Measurements from ENCODE around the gene WDR7. TPM values are rescaled to one million over a fixed set of nuclear protein-coding genes. Genes with fewer than 3 reads are reported as not detected.
A peak's percentile ranks its signal among the peaks of the same experiment; 100 is the strongest.

The WDR7 gene
- total and polyA plus RNA-seq, 3 experiments from 2014 or later, result 20.5 to 21.9 (median 20.6) TPM

DNA sequence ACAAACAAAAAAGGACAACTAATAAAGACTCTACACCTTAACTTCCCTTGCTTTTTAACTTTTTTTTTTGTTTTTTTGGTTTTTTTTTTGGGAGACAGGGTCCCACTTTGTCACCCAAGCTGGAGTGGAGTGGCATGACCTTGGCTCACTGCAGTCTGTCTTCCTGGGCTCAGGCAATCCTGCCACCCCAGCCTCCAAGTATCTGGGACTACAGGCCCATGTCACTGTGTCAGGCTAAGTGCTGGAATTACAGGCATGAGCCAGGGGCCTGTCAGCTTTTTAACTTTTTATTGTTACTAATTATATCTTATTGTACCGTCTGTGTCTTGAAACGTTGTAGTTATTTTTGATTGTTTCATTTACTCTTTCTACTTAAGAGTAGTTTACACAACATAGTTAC, 25.5 kb downstream of the WDR7 start:
- no peaks in the 10 kb centered on the region for H3K36me3 ChIP-seq (ENCODE audit: insufficient read depth, low read length)
- no peaks in the 10 kb centered on the region for H3K4me1 ChIP-seq (ENCODE audit: insufficient read depth, low read length)
- CTCF ChIA-PET, result no interaction called here
- H3K27ac Mint-ChIP-seq, result peak overlapping the region in 1 of 8 donors; percentile 37
- H3K4me3 ChIP-seq (ENCODE audit: low read length), result no peak overlapping the region
- H3K27me3 Mint-ChIP-seq, result no peaks in the 10 kb centered on the region
- H3K9me3 Mint-ChIP-seq, result peaks cover 0 to 2% (median 0%) of the 10 kb centered on the region in 5 donors
- POLR2A ChIA-PET, result no interaction called here
- DNase-seq, result no peak
- H3K9me3 ChIP-seq (ENCODE audit: low read length), result no peaks in the 10 kb centered on the region
- peaks cover 13 to 56% (median 16%) of the 10 kb centered on the region in 3 donors for H3K36me3 Mint-ChIP-seq
- no peaks in the 10 kb centered on the region for H3K27me3 ChIP-seq (ENCODE audit: insufficient read depth, low read length, poor library complexity, severe bottlenecking)
- H3K27ac ChIP-seq (ENCODE audit: low read depth, low read length), result no peak overlapping the region
- peaks cover 5 to 22% (median 12%) of the 10 kb centered on the region in 3 donors for H3K4me1 Mint-ChIP-seq
- no peak overlapping the region for H3K4me3 Mint-ChIP-seq

DNA sequence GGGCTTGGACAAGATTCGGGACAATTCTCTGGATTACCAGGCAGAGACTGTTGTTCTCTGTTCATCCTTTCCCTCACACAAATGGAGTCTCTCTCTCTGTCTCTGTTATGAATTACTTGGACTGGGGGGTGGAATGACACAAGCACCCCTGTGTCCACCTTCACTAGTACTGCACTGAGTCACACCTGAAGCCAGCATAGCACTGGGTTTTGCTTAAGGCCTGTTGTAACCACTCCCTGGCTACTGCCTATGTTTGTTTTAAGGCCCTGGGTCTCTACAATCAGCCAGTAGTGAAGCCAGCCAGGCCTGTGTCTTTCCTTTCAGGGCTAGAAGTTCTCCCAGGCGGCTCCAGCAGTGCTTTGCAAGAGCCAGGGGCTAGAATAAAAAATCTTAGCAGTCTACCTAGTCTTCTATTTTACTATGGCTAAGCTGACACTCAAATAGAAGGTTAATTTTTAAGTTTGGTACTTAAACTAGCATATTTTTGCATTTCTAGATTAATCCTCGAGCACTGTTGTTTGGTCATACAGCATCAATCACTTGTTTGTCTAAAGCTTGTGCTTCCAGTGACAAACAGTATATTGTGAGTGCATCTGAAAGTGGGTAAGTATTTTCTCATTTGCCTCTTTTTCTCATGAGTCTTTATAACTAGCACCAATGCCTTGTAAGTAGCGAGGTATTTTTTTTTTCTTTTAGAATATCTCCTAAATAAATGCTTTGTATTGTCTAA, 27.8 kb downstream of the WDR7 start:
- Histone ChIP-seq H3K27me3 (ENCODE audit: insufficient read depth, low read length, poor library complexity, severe bottlenecking) (no peaks in the 10 kb centered on the region), H3K4me1 (ENCODE audit: insufficient read depth, low read length) (no peaks in the 10 kb centered on the region), H3K4me3 (ENCODE audit: low read length) (no peak overlapping the region), H3K9me3 (ENCODE audit: low read length) (no peaks in the 10 kb centered on the region), H3K27ac (ENCODE audit: low read depth, low read length) (no peak overlapping the region), H3K36me3 (ENCODE audit: insufficient read depth, low read length) (no peaks in the 10 kb centered on the region)
- Mint-ChIP-seq H3K9me3 (peaks cover 0 to 2% (median 0%) of the 10 kb centered on the region in 5 donors), H3K4me1 (peaks cover 4 to 18% (median 10%) of the 10 kb centered on the region in 3 donors), H3K27me3 (no peaks in the 10 kb centered on the region), H3K4me3 (no peak overlapping the region), H3K36me3 (peaks cover 13 to 59% (median 18%) of the 10 kb centered on the region in 3 donors), H3K27ac (no peak overlapping the region)
- no peak for DNase-seq
- ChIA-PET POLR2A (no interaction called here), CTCF (no interaction called here)

DNA sequence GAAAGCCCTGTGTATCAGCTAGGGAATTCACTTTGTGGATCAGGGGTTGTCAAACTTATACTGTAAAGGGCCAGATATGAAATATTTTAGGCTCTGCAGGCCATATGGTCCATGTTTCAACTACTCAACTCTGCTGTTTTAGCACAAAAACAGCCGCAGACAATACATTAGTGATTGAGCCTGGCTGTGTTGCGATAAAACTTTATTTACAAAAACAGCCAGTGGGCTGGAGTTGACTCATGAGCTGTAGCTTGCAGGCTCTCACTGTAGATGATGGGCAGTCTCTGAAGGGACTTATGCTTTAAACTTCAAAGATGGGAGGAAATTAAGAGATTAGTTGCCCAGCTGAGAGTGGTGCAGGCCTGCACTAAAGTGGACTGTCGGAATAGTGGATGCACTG, 33.1 kb downstream of the WDR7 start:
- H3K4me3 Mint-ChIP-seq, result no peak overlapping the region

DNA sequence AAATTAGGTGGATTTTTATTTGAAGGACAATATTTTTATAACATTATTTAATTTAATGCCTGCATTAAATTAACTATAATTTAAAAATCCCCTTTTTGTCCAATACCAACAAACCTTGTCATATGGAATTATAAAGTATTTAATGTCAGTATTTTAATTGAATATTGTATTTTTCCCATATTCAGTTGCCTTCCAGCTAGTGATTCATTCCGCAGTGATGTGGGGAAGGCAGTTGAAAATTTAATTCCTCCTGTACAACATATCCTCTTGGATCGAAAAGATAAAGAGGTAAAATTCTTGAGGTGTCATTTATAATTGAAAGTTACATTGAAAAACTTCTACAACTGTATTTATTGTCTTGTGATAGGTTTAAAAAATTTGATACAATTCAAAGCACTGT, 40.4 kb downstream of the WDR7 start:
- Mint-ChIP-seq H3K27ac (no peak overlapping the region), H3K27me3 (no peaks in the 10 kb centered on the region), H3K4me3 (no peak overlapping the region), H3K9me3 (no peaks in the 10 kb centered on the region), H3K4me1 (no peaks in the 10 kb centered on the region), H3K36me3 (peaks cover 0 to 65% (median 12%) of the 10 kb centered on the region in 3 donors)
- CTCF ChIA-PET, result no interaction called here
- H3K4me1 ChIP-seq (ENCODE audit: insufficient read depth, low read length), result no peaks in the 10 kb centered on the region
- POLR2A ChIA-PET, result interaction anchor here (0.6 kb wide), 1 partner anchor 25 kb away, joined by 3 read pairs; no protein-coding TSS in a partner anchor
- H3K9me3 ChIP-seq (ENCODE audit: low read length), result no peaks in the 10 kb centered on the region
- no peak overlapping the region for H3K27ac ChIP-seq (ENCODE audit: low read depth, low read length)
- H3K36me3 ChIP-seq (ENCODE audit: insufficient read depth, low read length), result no peaks in the 10 kb centered on the region
- H3K27me3 ChIP-seq (ENCODE audit: insufficient read depth, low read length, poor library complexity, severe bottlenecking), result no peaks in the 10 kb centered on the region
- DNase-seq, result no peak
- no peak overlapping the region for H3K4me3 ChIP-seq (ENCODE audit: low read length)

More for the DNA sequence above, 33.1 kb downstream of the WDR7 start:
- no peaks in the 10 kb centered on the region for H3K9me3 Mint-ChIP-seq
- no peaks in the 10 kb centered on the region for H3K27me3 Mint-ChIP-seq
- peaks cover 0 to 72% (median 19%) of the 10 kb centered on the region in 3 donors for H3K36me3 Mint-ChIP-seq
- H3K4me3 ChIP-seq (ENCODE audit: low read length), result no peak overlapping the region
- H3K4me1 ChIP-seq (ENCODE audit: insufficient read depth, low read length), result no peaks in the 10 kb centered on the region
- no peak for DNase-seq
- peaks cover 0 to 4% (median 0%) of the 10 kb centered on the region in 3 donors for H3K4me1 Mint-ChIP-seq
- no peaks in the 10 kb centered on the region for H3K36me3 ChIP-seq (ENCODE audit: insufficient read depth, low read length)
- ChIA-PET POLR2A (interaction anchor here (0.5 kb wide), 1 partner anchor 264 kb away, joined by 3 read pairs; no protein-coding TSS in a partner anchor), CTCF (no interaction called here)
- H3K9me3 ChIP-seq (ENCODE audit: low read length), result no peaks in the 10 kb centered on the region
- no peak overlapping the region for H3K27ac Mint-ChIP-seq
- no peaks in the 10 kb centered on the region for H3K27me3 ChIP-seq (ENCODE audit: insufficient read depth, low read length, poor library complexity, severe bottlenecking)
- no peak overlapping the region for H3K27ac ChIP-seq (ENCODE audit: low read depth, low read length)

DNA sequence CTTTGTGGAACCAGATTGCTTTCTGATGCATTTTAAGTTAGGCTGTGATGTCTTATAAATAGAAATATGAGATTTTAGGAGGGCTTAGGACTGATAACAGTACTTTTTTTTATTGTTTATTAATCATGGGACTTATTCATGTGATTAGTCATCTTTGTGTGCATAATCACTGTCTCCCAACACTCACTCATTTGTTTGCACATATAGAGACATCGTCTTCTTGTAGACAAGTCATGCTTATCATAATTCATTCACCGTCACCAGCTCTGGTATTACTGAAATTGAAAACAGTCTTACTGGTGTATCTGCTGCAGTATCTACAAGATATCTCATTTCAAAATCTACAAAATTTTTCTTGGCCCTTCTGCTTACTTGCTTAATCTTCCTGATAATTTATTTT, 45.8 kb downstream of the WDR7 start:
- Mint-ChIP-seq H3K27ac (no peak overlapping the region), H3K36me3 (peaks cover 0 to 45% (median 14%) of the 10 kb centered on the region in 3 donors), H3K4me1 (peaks cover 0 to 4% (median 4%) of the 10 kb centered on the region in 3 donors), H3K9me3 (no peaks in the 10 kb centered on the region), H3K4me3 (no peak overlapping the region), H3K27me3 (no peaks in the 10 kb centered on the region)
- POLR2A ChIA-PET, result no interaction called here
- Histone ChIP-seq H3K4me1 (ENCODE audit: insufficient read depth, low read length) (no peaks in the 10 kb centered on the region), H3K27ac (ENCODE audit: low read depth, low read length) (no peak overlapping the region), H3K27me3 (ENCODE audit: insufficient read depth, low read length, poor library complexity, severe bottlenecking) (no peaks in the 10 kb centered on the region), H3K36me3 (ENCODE audit: insufficient read depth, low read length) (no peaks in the 10 kb centered on the region), H3K4me3 (ENCODE audit: low read length) (no peak overlapping the region), H3K9me3 (ENCODE audit: low read length) (no peaks in the 10 kb centered on the region)
- no peak for DNase-seq
- CTCF ChIA-PET, result no interaction called here

DNA sequence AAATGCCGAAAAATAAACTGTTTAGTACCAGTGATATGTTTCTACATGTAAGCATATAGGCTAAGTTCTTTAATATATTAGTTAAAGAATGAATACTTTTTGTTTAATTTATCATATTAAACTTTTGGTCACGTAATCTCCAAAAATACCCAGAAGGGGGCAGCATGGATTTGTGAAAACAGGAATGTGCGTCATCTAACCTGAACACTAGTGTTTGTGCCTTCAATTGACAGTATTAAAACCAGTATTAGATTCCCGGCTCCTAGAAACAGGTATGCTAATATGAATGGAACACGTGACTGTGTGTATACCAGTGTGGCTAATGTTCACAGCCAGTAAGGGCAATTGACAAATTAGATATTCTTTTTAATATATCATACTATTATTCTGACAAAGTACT, 51.8 kb downstream of the WDR7 start:
- Histone ChIP-seq H3K27me3 (ENCODE audit: insufficient read depth, low read length, poor library complexity, severe bottlenecking) (no peaks in the 10 kb centered on the region), H3K36me3 (ENCODE audit: insufficient read depth, low read length) (no peaks in the 10 kb centered on the region), H3K27ac (ENCODE audit: low read depth, low read length) (no peak overlapping the region), H3K9me3 (ENCODE audit: low read length) (no peaks in the 10 kb centered on the region), H3K4me1 (ENCODE audit: insufficient read depth, low read length) (no peaks in the 10 kb centered on the region), H3K4me3 (ENCODE audit: low read length) (no peak overlapping the region)
- DNase-seq, result peak in 2 of 5 donors; percentile 6 to 13
- Mint-ChIP-seq H3K27me3 (no peaks in the 10 kb centered on the region), H3K9me3 (no peaks in the 10 kb centered on the region), H3K36me3 (peaks cover 0 to 16% (median 6%) of the 10 kb centered on the region in 3 donors), H3K27ac (no peak overlapping the region), H3K4me1 (peaks cover 0 to 4% (median 4%) of the 10 kb centered on the region in 3 donors), H3K4me3 (no peak overlapping the region)
- ChIA-PET POLR2A (no interaction called here), CTCF (no interaction called here)

DNA sequence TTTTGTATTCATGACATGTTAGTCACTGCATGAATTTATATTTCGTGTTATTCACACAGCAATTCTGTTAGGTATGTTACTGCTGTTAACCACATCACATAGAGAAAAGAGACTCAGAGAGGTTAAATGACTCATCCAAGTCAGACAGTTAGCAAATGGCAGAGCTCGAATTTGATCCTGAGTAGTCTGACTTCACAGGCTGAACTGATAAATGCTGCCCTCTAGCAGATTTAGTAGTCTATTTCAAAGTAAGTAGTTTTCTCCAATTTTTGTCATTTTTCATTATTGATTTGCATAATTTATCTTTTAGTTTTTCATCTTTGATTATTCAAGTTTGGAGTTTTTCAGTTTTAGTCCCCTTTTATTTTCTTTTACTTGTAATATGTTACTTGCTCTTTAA, 58.3 kb downstream of the WDR7 start:
- H3K4me1 Mint-ChIP-seq, result peaks cover 4 to 9% (median 7%) of the 10 kb centered on the region in 3 donors
- no peak overlapping the region for H3K27ac Mint-ChIP-seq
- DNase-seq, result peak in 4 of 5 donors; percentile 7 to 67 (median 36)
- H3K27me3 Mint-ChIP-seq, result no peaks in the 10 kb centered on the region
- H3K36me3 ChIP-seq (ENCODE audit: insufficient read depth, low read length), result no peaks in the 10 kb centered on the region
- H3K27ac ChIP-seq (ENCODE audit: low read depth, low read length), result no peak overlapping the region
- no peaks in the 10 kb centered on the region for H3K9me3 Mint-ChIP-seq
- peaks cover 0 to 11% (median 4%) of the 10 kb centered on the region in 3 donors for H3K36me3 Mint-ChIP-seq
- H3K27me3 ChIP-seq (ENCODE audit: insufficient read depth, low read length, poor library complexity, severe bottlenecking), result no peaks in the 10 kb centered on the region
- H3K9me3 ChIP-seq (ENCODE audit: low read length), result no peaks in the 10 kb centered on the region
- H3K4me1 ChIP-seq (ENCODE audit: insufficient read depth, low read length), result no peaks in the 10 kb centered on the region
- POLR2A ChIA-PET, result no interaction called here
- CTCF ChIA-PET, result interaction anchor here (0.6 to 1.1 kb wide), 5 partner anchors 8 to 90 kb away, joined by 3 to 4 read pairs (median 3); no protein-coding TSS in a partner anchor
- no peak overlapping the region for H3K4me3 ChIP-seq (ENCODE audit: low read length)
- H3K4me3 Mint-ChIP-seq, result no peak overlapping the region

DNA sequence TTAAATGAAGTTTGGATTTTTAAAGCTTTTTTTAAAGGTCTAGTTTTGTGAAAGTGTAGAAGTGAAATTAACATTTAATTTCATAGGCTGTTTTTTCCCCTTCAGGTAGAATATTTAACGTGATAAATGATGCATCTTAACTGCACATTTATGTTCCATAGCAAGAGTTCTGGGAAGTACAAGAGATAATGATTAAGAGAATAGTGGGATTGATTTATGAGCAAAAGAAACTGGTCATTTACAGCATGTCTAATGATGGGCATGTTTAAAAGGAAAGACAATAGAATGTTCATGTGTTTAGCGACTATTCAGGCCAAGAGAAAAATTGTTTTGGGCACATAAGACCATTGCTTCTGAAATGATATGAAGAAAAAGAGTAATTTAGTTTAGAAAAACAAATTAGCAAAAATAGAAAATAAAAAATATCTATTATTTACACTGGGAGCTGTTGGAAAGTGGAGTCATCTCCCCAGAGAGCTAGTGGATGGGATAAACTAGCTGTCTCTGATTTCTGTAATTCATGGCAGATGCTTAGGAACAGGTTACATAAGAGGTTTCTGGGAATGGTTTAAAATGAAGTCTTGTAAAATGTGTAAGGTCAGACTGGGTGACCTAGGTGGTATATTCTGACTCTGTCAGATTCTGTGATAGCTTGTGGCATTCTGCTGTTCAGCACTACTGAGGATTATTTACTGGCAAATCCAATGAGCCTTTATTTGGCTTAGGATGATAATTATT, 60.7 kb downstream of the WDR7 start:
- no peaks in the 10 kb centered on the region for H3K4me1 ChIP-seq (ENCODE audit: insufficient read depth, low read length)
- H3K4me3 ChIP-seq (ENCODE audit: low read length), result no peak overlapping the region
- Mint-ChIP-seq H3K27ac (peak overlapping the region in 1 of 8 donors; percentile 23), H3K27me3 (no peaks in the 10 kb centered on the region), H3K9me3 (no peaks in the 10 kb centered on the region), H3K4me1 (peaks cover 7 to 22% (median 13%) of the 10 kb centered on the region in 3 donors), H3K4me3 (no peak overlapping the region), H3K36me3 (peaks cover 0 to 6% (median 6%) of the 10 kb centered on the region in 3 donors)
- H3K27me3 ChIP-seq (ENCODE audit: insufficient read depth, low read length, poor library complexity, severe bottlenecking), result no peaks in the 10 kb centered on the region
- POLR2A ChIA-PET, result no interaction called here
- H3K9me3 ChIP-seq (ENCODE audit: low read length), result no peaks in the 10 kb centered on the region
- H3K36me3 ChIP-seq (ENCODE audit: insufficient read depth, low read length), result no peaks in the 10 kb centered on the region
- H3K27ac ChIP-seq (ENCODE audit: low read depth, low read length), result no peak overlapping the region
- CTCF ChIA-PET, result no interaction called here
- DNase-seq, result no peak
